Endothelial cell of umbilical vein (primary cell): Measurements from ENCODE around the gene ADH1C. TPM values are rescaled to one million over a fixed set of nuclear protein-coding genes. Genes with fewer than 3 reads are reported as not detected.

Experiments used
- BruUV-seq: library from RNA; stranded (reverse); fragments of 400-500 nt; replicated peaks from 2 replicates; lab custom pipeline; 2021; lab: Mats Ljungman, UMichigan
- CTCF ChIA-PET: fragments of 300-600, 350-600 bp; sonication (Branson Sonifier 250); formaldehyde crosslinking; loops from one replicate; lab custom pipeline; 2021; ENCODE audit warnings: antibody characterized with exemption, inconsistent platforms; lab: Charles Lee
- POLR2A ChIA-PET: fragments of 300-600, 350-600 bp; sonication (Branson Sonifier 250); formaldehyde crosslinking; loops from one replicate; lab custom pipeline; 2021; ENCODE audit warnings: antibody characterized with exemption, inconsistent platforms; lab: Charles Lee
- DNase-seq: peaks from one replicate; pipeline ENCODE4 v3.0.0-alpha.2; 2011; ENCODE audit warnings: low read depth, low spot score
- FAIRE-seq: peaks from 2 replicates; lab custom pipeline; 2011; peaks lifted over from hg19 to GRCh38; lab: Jason Lieb, UNC
- H2AFZ ChIP-seq: 2 replicates; pipeline ENCODE4 v1.6.0; 2012; ENCODE audit warnings: low read depth, low read length, control low read depth, inconsistent platforms
- H3K27ac ChIP-seq: 2 replicates; pipeline ENCODE4 v1.5.1; 2011; ENCODE audit warnings: low read depth, mild to moderate bottlenecking, control low read depth, low read length, moderate library complexity; ENCODE audit not compliant: insufficient read depth
- H3K27me3 ChIP-seq, 2 experiments: 2 replicates each; pipeline versions ENCODE4 v1.6.0 to v1.6.1; 2011; ENCODE audit warnings: low read length in 2 of 2, mixed read lengths in 1 of 2; ENCODE audit not compliant: control insufficient read depth in 2 of 2, insufficient read depth in 2 of 2
- H3K36me3 ChIP-seq, 2 experiments: 2 replicates in 1 of 2; 3 replicates in 1 of 2; pipeline ENCODE4 v1.5.1; 2011; ENCODE audit warnings: low read length in 2 of 2, mild to moderate bottlenecking in 1 of 2, moderate library complexity in 1 of 2; ENCODE audit not compliant: control insufficient read depth in 2 of 2, insufficient read depth in 2 of 2; ENCODE audit errors: extremely low read depth in 1 of 2
- H3K4me1 ChIP-seq: 3 replicates; pipeline ENCODE4 v1.5.1; 2011; ENCODE audit warnings: mild to moderate bottlenecking, low read length; ENCODE audit not compliant: control insufficient read depth, insufficient read depth; ENCODE audit errors: extremely low read depth
- H3K4me2 ChIP-seq: 2 replicates; pipeline ENCODE4 v1.6.1; 2011; ENCODE audit warnings: low read length, control low read depth, mixed read lengths; ENCODE audit not compliant: insufficient read depth
- H3K4me3 ChIP-seq, 3 experiments: fragments of 200-600 bp in 1 of 3; sonication (generic), shearing (Covaris generic) in 1 of 3; replicated peaks in 1 of 3; 2 replicates each; pipeline ENCODE4 v1.5.1; 2011 to 2016; ENCODE audit warnings: control low read depth in 3 of 3, low read length in 3 of 3, mild to moderate bottlenecking in 2 of 3, inconsistent platforms in 1 of 3, low read depth in 1 of 3, moderate library complexity in 1 of 3; ENCODE audit not compliant: insufficient read depth in 1 of 3
- H3K79me2 ChIP-seq: 2 replicates; pipeline ENCODE4 v1.6.0; 2012; ENCODE audit warnings: low read length, inconsistent platforms; ENCODE audit not compliant: control insufficient read depth, insufficient read depth
- H3K9ac ChIP-seq: replicated peaks from 2 replicates; pipeline ENCODE3; 2011; ENCODE audit warnings: low read length, control low read depth; ENCODE audit not compliant: insufficient read depth; ENCODE audit errors: extremely low read depth
- H3K9me1 ChIP-seq: replicated peaks from 3 replicates; pipeline ENCODE4 v1.6.0; 2011; ENCODE audit warnings: mild to moderate bottlenecking, low read length; ENCODE audit not compliant: control insufficient read depth, insufficient read depth; ENCODE audit errors: extremely low read depth
- H3K9me3 ChIP-seq: replicated peaks from 2 replicates; pipeline ENCODE4 v1.5.1; 2012; ENCODE audit warnings: low read length, inconsistent platforms; ENCODE audit not compliant: control insufficient read depth, insufficient read depth
- H4K20me1 ChIP-seq: replicated peaks from 2 replicates; pipeline ENCODE3; 2011; ENCODE audit warnings: mild to moderate bottlenecking, low read length; ENCODE audit not compliant: control insufficient read depth, insufficient read depth; ENCODE audit errors: extremely low read depth
- EZH2 ChIP-seq: IDR thresholded peaks from 2 replicates; pipeline ENCODE4 v1.6.1; 2012; ENCODE audit warnings: borderline replicate concordance, low read depth, mild to moderate bottlenecking, moderate library complexity, low read length, inconsistent platforms; ENCODE audit not compliant: severe bottlenecking
- FOS ChIP-seq: IDR thresholded peaks from 2 replicates; pipeline ENCODE4 v1.6.1; 2011; ENCODE audit warnings: mild to moderate bottlenecking, low read length, moderate library complexity, borderline replicate concordance; ENCODE audit not compliant: insufficient read depth
- GATA2 ChIP-seq: IDR thresholded peaks from 2 replicates; pipeline ENCODE4 v1.7.0; 2011; ENCODE audit warnings: low read depth, mild to moderate bottlenecking, moderate library complexity, mixed read lengths, low read length; ENCODE audit not compliant: insufficient read length, insufficient read depth
- JUN ChIP-seq: IDR thresholded peaks from 2 replicates; pipeline ENCODE4 v1.6.1; 2011; ENCODE audit warnings: borderline replicate concordance, low read depth; ENCODE audit not compliant: insufficient read length, insufficient read depth
- MYC ChIP-seq: IDR thresholded peaks from one replicate; pipeline ENCODE4 v1.6.1; 2011; ENCODE audit warnings: mild to moderate bottlenecking, low read depth, low read length
- POLR2A ChIP-seq: IDR thresholded peaks from 2 replicates; pipeline ENCODE4 v1.6.1; 2012; ENCODE audit warnings: low read depth, mild to moderate bottlenecking, control low read depth, low read length
- POLR2AphosphoS5 ChIP-seq: IDR thresholded peaks from 2 replicates; pipeline ENCODE4 v1.6.1; 2012; ENCODE audit warnings: low read depth, mild to moderate bottlenecking, control low read depth, low read length, moderate library complexity; ENCODE audit not compliant: insufficient read depth
- dilution Hi-C: fragments of 300-500 bp; cut with MboI; formaldehyde crosslinking; loops from one replicate; pipeline ENCODE4 v1.15.0; 2019; ENCODE audit warnings: low sequenced_read_pairs; ENCODE audit not compliant: extremely low pct_ligation_motif_present
- intact Hi-C: fragments of 100-400 bp; cut with micrococcal nuclease; formaldehyde crosslinking; loops from one replicate; pipeline ENCODE4 v1.10.0; 2022
- polyA plus RNA-seq, 4 experiments: library from polyadenylated mRNA; depleted of rRNA in 3 of 4; stranded (reverse) in 3 of 4; unstranded in 1 of 4; fragments of >200 nt; gene quantifications; 2 replicates each; pipeline versions ENCODE4 v1.2.1 to v1.2.3, GENCODE V29; 2011 to 2012; ENCODE audit warnings: missing spikeins in 1 of 4
- total RNA-seq: library from RNA; stranded (reverse); gene quantifications from 2 replicates; pipeline ENCODE4 v1.2.3, GENCODE V29; 2021
- TF ChIP-seq, protein P1 (sequence below): IDR thresholded peaks from 2 replicates; pipeline ENCODE4 v1.6.1; 2011; ENCODE audit not compliant: insufficient read depth, insufficient read length
- TF ChIP-seq, protein P2 (sequence below), 2 donors: IDR thresholded peaks; 1 replicate in 1 of 2; 2 replicates in 1 of 2; pipeline ENCODE4 v1.5.1; 2011; ENCODE audit warnings: low read length in 2 of 2, mild to moderate bottlenecking in 2 of 2, moderate library complexity in 2 of 2, control low read depth in 1 of 2, inconsistent platforms in 1 of 2, low read depth in 1 of 2; ENCODE audit not compliant: insufficient read depth in 1 of 2; ENCODE audit errors: extremely low read depth in 1 of 2

The ADH1C gene
- total and polyA plus RNA-seq, 2 donors (not counting 3 experiments of a cell fraction or from before 2014, with no cell fraction given), result not detected

DNA sequence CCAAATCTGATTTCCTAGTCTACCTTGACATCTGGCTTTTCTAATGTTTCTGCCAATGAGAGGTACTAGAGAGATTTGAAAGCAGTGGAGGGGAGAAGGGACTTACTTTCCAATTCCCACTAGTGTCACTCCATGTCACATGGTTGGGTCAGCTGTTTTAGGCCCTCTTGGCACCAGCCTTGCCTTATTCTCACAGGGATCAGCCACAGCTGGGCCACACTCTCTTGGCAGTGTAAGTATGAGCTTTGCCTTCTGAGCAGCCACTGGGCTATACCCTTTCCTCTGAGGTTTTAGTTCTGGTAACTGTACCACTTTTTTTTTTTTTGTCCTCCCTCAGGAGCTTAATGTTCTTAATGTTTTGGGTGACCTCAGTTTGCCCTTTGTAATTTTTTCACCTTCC is 10.2 kb upstream of the ADH1C start:
- Histone ChIP-seq H3K4me2 (no peak overlapping the region), H3K9me3 (no peaks in the 10 kb centered on the region), H3K27me3 (no peaks in the 10 kb centered on the region), H4K20me1 (no peaks in the 10 kb centered on the region), H3K9me1 (no peaks in the 10 kb centered on the region), H3K36me3 (no peaks in the 10 kb centered on the region), H3K4me1 (no peaks in the 10 kb centered on the region), H2AFZ (no peak overlapping the region), H3K27ac (no peak overlapping the region), H3K4me3 (no peak overlapping the region), H3K9ac (no peak overlapping the region), H3K79me2 (no peaks in the 10 kb centered on the region)
- intact Hi-C loops (no loop called here), dilution Hi-C loops (no loop called here)
- DNase-seq, result no peak
- ChIA-PET POLR2A (no interaction called here), CTCF (interaction anchor here (1.0 to 1.4 kb wide), 2 partner anchors 10 to 80 kb away, joined by 3 read pairs; no protein-coding TSS in a partner anchor)
- BruUV-seq, result no TSS peak
- TF ChIP-seq, protein P1, sequence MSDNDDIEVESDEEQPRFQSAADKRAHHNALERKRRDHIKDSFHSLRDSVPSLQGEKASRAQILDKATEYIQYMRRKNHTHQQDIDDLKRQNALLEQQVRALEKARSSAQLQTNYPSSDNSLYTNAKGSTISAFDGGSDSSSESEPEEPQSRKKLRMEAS, result no peak
- TF ChIP-seq POLR2A (no peak), GATA2 (no peak), FOS (no peak), POLR2AphosphoS5 (no peak), MYC (no peak), JUN (no peak), EZH2 (no peak)
- TF ChIP-seq, protein P2, sequence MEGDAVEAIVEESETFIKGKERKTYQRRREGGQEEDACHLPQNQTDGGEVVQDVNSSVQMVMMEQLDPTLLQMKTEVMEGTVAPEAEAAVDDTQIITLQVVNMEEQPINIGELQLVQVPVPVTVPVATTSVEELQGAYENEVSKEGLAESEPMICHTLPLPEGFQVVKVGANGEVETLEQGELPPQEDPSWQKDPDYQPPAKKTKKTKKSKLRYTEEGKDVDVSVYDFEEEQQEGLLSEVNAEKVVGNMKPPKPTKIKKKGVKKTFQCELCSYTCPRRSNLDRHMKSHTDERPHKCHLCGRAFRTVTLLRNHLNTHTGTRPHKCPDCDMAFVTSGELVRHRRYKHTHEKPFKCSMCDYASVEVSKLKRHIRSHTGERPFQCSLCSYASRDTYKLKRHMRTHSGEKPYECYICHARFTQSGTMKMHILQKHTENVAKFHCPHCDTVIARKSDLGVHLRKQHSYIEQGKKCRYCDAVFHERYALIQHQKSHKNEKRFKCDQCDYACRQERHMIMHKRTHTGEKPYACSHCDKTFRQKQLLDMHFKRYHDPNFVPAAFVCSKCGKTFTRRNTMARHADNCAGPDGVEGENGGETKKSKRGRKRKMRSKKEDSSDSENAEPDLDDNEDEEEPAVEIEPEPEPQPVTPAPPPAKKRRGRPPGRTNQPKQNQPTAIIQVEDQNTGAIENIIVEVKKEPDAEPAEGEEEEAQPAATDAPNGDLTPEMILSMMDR (IDR thresholded peaks at IDR 0.05; ENCODE audit: extremely low read depth in 1 of 2, insufficient read depth in 1 of 2, low read depth in 1 of 2, low read length in 2 of 2), result no peak
- no peak for FAIRE-seq
